Measurements from ENCODE around the gene NHS. TPM values are rescaled to one million over a fixed set of nuclear protein-coding genes. Genes with fewer than 3 reads are reported as not detected.
A peak's percentile ranks its signal among the peaks of the same experiment; 100 is the strongest.

NHS gene
- total RNA-seq (10 to 100 TPM; 19.1 to 28.2 TPM), polyA plus RNA-seq (1 to 10 TPM; 4.3 to 7.5 TPM)
- long read RNA-seq, donor 1, partial matches to known transcripts: 4 of 23 reads
- long read RNA-seq, donor 1, other reads (novel, unspliced or antisense): 19 of 23 reads
- long read RNA-seq, donor 2, partial matches to known transcripts: 1 of 23 reads
- long read RNA-seq, donor 2, other reads (novel, unspliced or antisense): 22 of 23 reads

GRCh38 chrX:17374619-17375366 is at the start of gene NHS:
TSS of gene NHS (plus strand) at chrX:17375200. CDS start at chrX:17375758, 558 bp downstream.
- DNase-seq (peak; percentile 81 to 90), ATAC-seq (ENCODE audit: low FRiP score) (peak; percentile 86)
- Histone ChIP-seq H3K4me3 (ENCODE audit: low read length in 2 of 2) (peak within 1 kb of the TSS; percentile 56 to 66), H3K27ac (ENCODE audit: low read depth in 1 of 2, low read length in 2 of 2) (peak within 1 kb of the TSS in 1 of 2 donors; percentile 63), H3K27me3 (ENCODE audit: control insufficient read depth in 1 of 2, insufficient read depth in 2 of 2, low read length in 1 of 2) (no peaks in the 10 kb centered on the region), H3K9me3 (ENCODE audit: control insufficient read depth, low read length) (no peaks in the 10 kb centered on the region), H3K4me1 (ENCODE audit: control insufficient read depth in 1 of 2, insufficient read depth in 2 of 2, low read length in 2 of 2) (no peaks in the 10 kb centered on the region), H3K36me3 (ENCODE audit: control insufficient read depth in 1 of 2, insufficient read depth in 2 of 2, low read length in 1 of 2) (no peaks in the 10 kb centered on the region)
- intact Hi-C loops (cut with DNase I): loop anchor here (2.0 to 5.0 kb wide), 4 partner anchors 150 to 316 kb away; no protein-coding TSS in a partner anchor
- WGBS, 2 donors: 0 to 21% methylated on average over 47 to 52 of the region's 52 CpGs

- no peaks in the 10 kb centered on the region for H3K9me3 ChIP-seq (ENCODE audit: control insufficient read depth, low read length)
- DNase-seq (no peak), ATAC-seq (ENCODE audit: low FRiP score) (no peak)
- 71 to 90% methylated on average over 2 of the region's 2 CpGs for WGBS, 2 donors
- H3K27ac ChIP-seq (ENCODE audit: low read depth in 1 of 2, low read length in 2 of 2): no peak overlapping the region
- intact Hi-C loops (cut with DNase I): no loop called here
- no peaks in the 10 kb centered on the region for H3K4me1 ChIP-seq (ENCODE audit: control insufficient read depth in 1 of 2, insufficient read depth in 2 of 2, low read length in 2 of 2)
- H3K4me3 ChIP-seq (ENCODE audit: low read length in 2 of 2): no peak overlapping the region
- H3K36me3 ChIP-seq (ENCODE audit: control insufficient read depth in 1 of 2, insufficient read depth in 2 of 2, low read length in 1 of 2): no peaks in the 10 kb centered on the region
- no peaks in the 10 kb centered on the region for H3K27me3 ChIP-seq (ENCODE audit: control insufficient read depth in 1 of 2, insufficient read depth in 2 of 2, low read length in 1 of 2)
Measured at GRCh38 chrX:17328837-17329236, 46.2 kb upstream of the NHS start.

DNA sequence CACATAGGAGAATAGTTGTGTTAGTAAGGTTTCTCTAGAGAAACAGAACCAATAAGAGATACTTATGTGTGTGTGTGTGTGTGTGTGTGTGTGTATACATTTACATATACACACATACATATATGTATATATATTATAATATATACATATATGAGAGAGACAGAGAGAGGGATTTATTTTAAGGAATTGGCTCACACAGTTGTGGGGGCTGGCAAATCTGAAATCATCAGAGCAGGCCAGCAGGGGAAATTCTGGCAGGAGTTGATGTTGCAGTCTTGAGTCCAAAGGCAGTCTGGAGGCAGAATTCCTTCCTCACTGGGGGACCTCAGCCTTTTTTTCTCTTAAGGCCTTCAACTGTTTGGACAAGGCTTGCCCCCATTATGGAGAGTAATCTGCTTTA is 38.6 kb upstream of the NHS start:
- H3K4me1 ChIP-seq (ENCODE audit: control insufficient read depth in 1 of 2, insufficient read depth in 2 of 2, low read length in 2 of 2): no peaks in the 10 kb centered on the region
- no peak overlapping the region for H3K27ac ChIP-seq (ENCODE audit: low read depth in 1 of 2, low read length in 2 of 2)
- no peaks in the 10 kb centered on the region for H3K36me3 ChIP-seq (ENCODE audit: control insufficient read depth in 1 of 2, insufficient read depth in 2 of 2, low read length in 1 of 2)
- ATAC-seq (ENCODE audit: low FRiP score) (no peak), DNase-seq (no peak)
- no peak overlapping the region for H3K4me3 ChIP-seq (ENCODE audit: low read length in 2 of 2)
- intact Hi-C loops (cut with DNase I): no loop called here
- no peaks in the 10 kb centered on the region for H3K27me3 ChIP-seq (ENCODE audit: control insufficient read depth in 1 of 2, insufficient read depth in 2 of 2, low read length in 1 of 2)
- H3K9me3 ChIP-seq (ENCODE audit: control insufficient read depth, low read length): no peaks in the 10 kb centered on the region

DNA sequence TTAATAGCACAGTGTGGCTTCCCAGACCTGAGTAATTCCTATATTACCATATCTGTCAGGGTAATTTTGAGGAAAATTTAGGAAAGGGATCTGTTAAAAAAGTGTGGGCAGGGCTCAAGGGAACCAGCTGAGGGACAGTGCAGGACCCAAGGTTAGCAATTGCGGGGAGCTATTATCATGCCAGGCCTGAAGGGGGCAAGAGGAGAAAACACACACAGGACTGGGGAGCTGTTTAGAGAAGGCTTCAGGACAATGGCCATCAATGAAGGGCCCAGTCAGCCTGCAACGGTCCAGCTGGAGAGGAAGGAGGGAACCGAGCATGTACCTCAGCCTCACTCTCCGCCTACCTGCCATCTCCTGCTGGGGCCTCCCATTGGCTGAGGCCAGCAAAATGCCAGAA is 19.0 kb upstream of the NHS start:
- Histone ChIP-seq H3K9me3 (ENCODE audit: control insufficient read depth, low read length) (no peaks in the 10 kb centered on the region), H3K36me3 (ENCODE audit: control insufficient read depth in 1 of 2, insufficient read depth in 2 of 2, low read length in 1 of 2) (no peaks in the 10 kb centered on the region), H3K4me1 (ENCODE audit: control insufficient read depth in 1 of 2, insufficient read depth in 2 of 2, low read length in 2 of 2) (no peaks in the 10 kb centered on the region), H3K27ac (ENCODE audit: low read depth in 1 of 2, low read length in 2 of 2) (no peak overlapping the region), H3K4me3 (ENCODE audit: low read length in 2 of 2) (no peak overlapping the region), H3K27me3 (ENCODE audit: control insufficient read depth in 1 of 2, insufficient read depth in 2 of 2, low read length in 1 of 2) (no peaks in the 10 kb centered on the region)
- no peak for ATAC-seq (ENCODE audit: low FRiP score)
- WGBS, 2 donors: 72 to 88% methylated on average over 4 of the region's 4 CpGs
- DNase-seq: no peak
- intact Hi-C loops (cut with DNase I): no loop called here

GRCh38 chrX:17359500-17359899 is 15.5 kb upstream of the NHS start:
- no peak overlapping the region for H3K4me3 ChIP-seq (ENCODE audit: low read length in 2 of 2)
- H3K4me1 ChIP-seq (ENCODE audit: control insufficient read depth in 1 of 2, insufficient read depth in 2 of 2, low read length in 2 of 2): no peaks in the 10 kb centered on the region
- ATAC-seq (ENCODE audit: low FRiP score) (peak; percentile 48), DNase-seq (no peak)
- H3K27ac ChIP-seq (ENCODE audit: low read depth in 1 of 2, low read length in 2 of 2): peak overlapping the region; percentile 12 to 39
- no peaks in the 10 kb centered on the region for H3K36me3 ChIP-seq (ENCODE audit: control insufficient read depth in 1 of 2, insufficient read depth in 2 of 2, low read length in 1 of 2)
- H3K27me3 ChIP-seq (ENCODE audit: control insufficient read depth in 1 of 2, insufficient read depth in 2 of 2, low read length in 1 of 2): no peaks in the 10 kb centered on the region
- 22 to 34% methylated on average over 3 of the region's 3 CpGs for WGBS, 2 donors
- intact Hi-C loops (cut with DNase I): no loop called here
- no peaks in the 10 kb centered on the region for H3K9me3 ChIP-seq (ENCODE audit: control insufficient read depth, low read length)

DNA sequence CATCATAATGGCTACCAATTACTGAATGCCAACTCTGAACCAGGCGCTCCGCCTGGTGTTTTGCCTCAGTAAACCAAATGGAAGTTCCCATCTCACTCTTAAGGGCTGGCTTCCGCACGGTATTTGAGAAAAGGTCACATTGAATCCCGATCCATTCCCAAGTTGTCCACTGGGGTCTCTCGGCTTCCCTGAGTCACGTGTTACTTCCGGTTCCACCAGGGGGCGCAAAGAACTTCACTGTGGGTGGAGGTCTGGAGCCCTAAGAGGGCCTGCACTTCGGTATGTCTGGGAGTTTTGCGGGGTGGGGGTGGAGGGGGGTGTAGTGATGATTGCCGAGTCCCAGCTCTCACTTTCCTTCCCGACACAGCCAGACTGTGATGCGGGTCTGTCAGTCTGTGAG is 13.4 kb upstream of the NHS start:
- Histone ChIP-seq H3K36me3 (ENCODE audit: control insufficient read depth in 1 of 2, insufficient read depth in 2 of 2, low read length in 1 of 2) (no peaks in the 10 kb centered on the region), H3K27ac (ENCODE audit: low read depth in 1 of 2, low read length in 2 of 2) (no peak overlapping the region), H3K27me3 (ENCODE audit: control insufficient read depth in 1 of 2, insufficient read depth in 2 of 2, low read length in 1 of 2) (no peaks in the 10 kb centered on the region), H3K9me3 (ENCODE audit: control insufficient read depth, low read length) (no peaks in the 10 kb centered on the region), H3K4me3 (ENCODE audit: low read length in 2 of 2) (no peak overlapping the region), H3K4me1 (ENCODE audit: control insufficient read depth in 1 of 2, insufficient read depth in 2 of 2, low read length in 2 of 2) (no peaks in the 10 kb centered on the region)
- 63 to 78% methylated on average over 14 of the region's 14 CpGs for WGBS, 2 donors
- DNase-seq (no peak), ATAC-seq (ENCODE audit: low FRiP score) (no peak)
- intact Hi-C loops (cut with DNase I): no loop called here

- Histone ChIP-seq H3K4me1 (ENCODE audit: control insufficient read depth in 1 of 2, insufficient read depth in 2 of 2, low read length in 2 of 2) (no peaks in the 10 kb centered on the region), H3K9me3 (ENCODE audit: control insufficient read depth, low read length) (no peaks in the 10 kb centered on the region), H3K36me3 (ENCODE audit: control insufficient read depth in 1 of 2, insufficient read depth in 2 of 2, low read length in 1 of 2) (no peaks in the 10 kb centered on the region), H3K27me3 (ENCODE audit: control insufficient read depth in 1 of 2, insufficient read depth in 2 of 2, low read length in 1 of 2) (no peaks in the 10 kb centered on the region), H3K27ac (ENCODE audit: low read depth in 1 of 2, low read length in 2 of 2) (no peak overlapping the region), H3K4me3 (ENCODE audit: low read length in 2 of 2) (no peak overlapping the region)
- 59 to 69% methylated on average over 3 of the region's 3 CpGs for WGBS, 2 donors
- DNase-seq (no peak), ATAC-seq (ENCODE audit: low FRiP score) (no peak)
- intact Hi-C loops (cut with DNase I): no loop called here
Measured at GRCh38 chrX:17368002-17368401, 7.0 kb upstream of the NHS start.

- no peak overlapping the region for H3K4me3 ChIP-seq (ENCODE audit: low read length in 2 of 2)
- H3K27me3 ChIP-seq (ENCODE audit: control insufficient read depth in 1 of 2, insufficient read depth in 2 of 2, low read length in 1 of 2): no peaks in the 10 kb centered on the region
- 55 to 89% methylated on average over 6 of the region's 6 CpGs for WGBS, 2 donors
- H3K36me3 ChIP-seq (ENCODE audit: control insufficient read depth in 1 of 2, insufficient read depth in 2 of 2, low read length in 1 of 2): no peaks in the 10 kb centered on the region
- no peaks in the 10 kb centered on the region for H3K4me1 ChIP-seq (ENCODE audit: control insufficient read depth in 1 of 2, insufficient read depth in 2 of 2, low read length in 2 of 2)
- intact Hi-C loops (cut with DNase I): no loop called here
- no peak for ATAC-seq (ENCODE audit: low FRiP score)
- H3K27ac ChIP-seq (ENCODE audit: low read depth in 1 of 2, low read length in 2 of 2): no peak overlapping the region
- DNase-seq: no peak
- no peaks in the 10 kb centered on the region for H3K9me3 ChIP-seq (ENCODE audit: control insufficient read depth, low read length)
Measured at GRCh38 chrX:17369309-17369708, 5.7 kb upstream of the NHS start.

GRCh38 chrX:17370191-17370590 is 4.8 kb upstream of the NHS start:
- Histone ChIP-seq H3K9me3 (ENCODE audit: control insufficient read depth, low read length) (no peaks in the 10 kb centered on the region), H3K36me3 (ENCODE audit: control insufficient read depth in 1 of 2, insufficient read depth in 2 of 2, low read length in 1 of 2) (no peaks in the 10 kb centered on the region), H3K4me3 (ENCODE audit: low read length in 2 of 2) (no peak overlapping the region), H3K27me3 (ENCODE audit: control insufficient read depth in 1 of 2, insufficient read depth in 2 of 2, low read length in 1 of 2) (no peaks in the 10 kb centered on the region), H3K4me1 (ENCODE audit: control insufficient read depth in 1 of 2, insufficient read depth in 2 of 2, low read length in 2 of 2) (no peaks in the 10 kb centered on the region), H3K27ac (ENCODE audit: low read depth in 1 of 2, low read length in 2 of 2) (no peak overlapping the region)
- ATAC-seq (ENCODE audit: low FRiP score): no peak
- DNase-seq: no peak
- WGBS, 2 donors: 63 to 65% methylated on average over 9 of the region's 9 CpGs
- intact Hi-C loops (cut with DNase I): no loop called here

Measured in aorta (tissue), 5 donors.